ENCODE results near the gene IFT74.

The IFT74 gene

GRCh38 chr9:26975728-26976707 lies 19.8 kb downstream of the IFT74 start:
- Histone ChIP-seq H3K27ac (replicated peaks) (no peak overlapping the region), H3K4me3 (replicated peaks; ENCODE audit: insufficient read depth, low read length) (no peak overlapping the region), H3K27me3 (ENCODE audit: insufficient read depth, poor library complexity, severe bottlenecking) (no peaks in the 10 kb centered on the region)
- DNase-seq (ENCODE audit: low read depth in 1 of 2, low spot score in 1 of 2) = peak in 1 of 2 experiments; percentile 28
- TF ChIP-seq SPI1 (IDR thresholded peaks at IDR 0.05; ENCODE audit: borderline replicate concordance, low read depth) (no peak), CTCF (IDR thresholded peaks at IDR 0.05; ENCODE audit: insufficient read depth, low read length) (no peak), POLR2AphosphoS5 (IDR thresholded peaks at IDR 0.05; ENCODE audit: low read depth) (no peak), GABPA (IDR thresholded peaks at IDR 0.05; ENCODE audit: low read depth) (no peak), REST (IDR thresholded peaks at IDR 0.05; ENCODE audit: insufficient replicate concordance, low read depth) (no peak)

GRCh38 chr9:26983340-26983739 lies 27.1 kb downstream of the IFT74 start:
- Histone ChIP-seq H3K27ac (replicated peaks) (no peak overlapping the region), H3K27me3 (ENCODE audit: insufficient read depth, poor library complexity, severe bottlenecking) (no peaks in the 10 kb centered on the region), H3K4me3 (replicated peaks; ENCODE audit: insufficient read depth, low read length) (no peak overlapping the region)
- no peak for TF ChIP-seq REST (IDR thresholded peaks at IDR 0.05; ENCODE audit: insufficient replicate concordance, low read depth)
- TF ChIP-seq CTCF (IDR thresholded peaks at IDR 0.05; ENCODE audit: insufficient read depth, low read length) = no peak
- no peak for DNase-seq (ENCODE audit: low read depth in 1 of 2, low spot score in 1 of 2)

GRCh38 chr9:26995810-26996209 lies 39.6 kb downstream of the IFT74 start:
- no peak for TF ChIP-seq CTCF (IDR thresholded peaks at IDR 0.05; ENCODE audit: insufficient read depth, low read length)
- no peak for TF ChIP-seq POLR2AphosphoS5 (IDR thresholded peaks at IDR 0.05; ENCODE audit: low read depth)
- TF ChIP-seq SPI1 (IDR thresholded peaks at IDR 0.05; ENCODE audit: borderline replicate concordance, low read depth) = no peak
- TF ChIP-seq GABPA (IDR thresholded peaks at IDR 0.05; ENCODE audit: low read depth) = no peak
- no peak for TF ChIP-seq REST (IDR thresholded peaks at IDR 0.05; ENCODE audit: insufficient replicate concordance, low read depth)
- DNase-seq (ENCODE audit: low read depth in 1 of 2, low spot score in 1 of 2) = no peak
- Histone ChIP-seq H3K27ac (replicated peaks) (no peak overlapping the region), H3K4me3 (replicated peaks; ENCODE audit: insufficient read depth, low read length) (no peak overlapping the region), H3K27me3 (ENCODE audit: insufficient read depth, poor library complexity, severe bottlenecking) (no peaks in the 10 kb centered on the region)

Measured in HL-60 (cell line).